Right cardiac atrium (tissue), 5 donors: ENCODE measurements around the gene VSIR. TPM values are rescaled to one million over a fixed set of nuclear protein-coding genes. Genes with fewer than 3 reads are reported as not detected.

Experiments
- ATAC-seq, 2 donors: fragments of 200-7000 bp; cut with Tn5 transposase; one replicate each; pipeline versions ENCODE4 v1.8.0 to v1.9.1; 2020; ENCODE audit warnings: moderate library complexity in 2 of 2, mild to moderate bottlenecking in 1 of 2
- DNase-seq, 3 donors: peaks; one replicate each; pipeline ENCODE4 v3.0.0-alpha.2; 2020
- H3K27ac ChIP-seq: one replicate; pipeline ENCODE4 v1.5.1; 2013; ENCODE audit warnings: mild to moderate bottlenecking, low read length, control low read depth, moderate library complexity
- H3K27me3 ChIP-seq: one replicate; pipeline ENCODE4 v1.6.1; 2013; ENCODE audit not compliant: control insufficient read depth, insufficient read depth
- H3K4me1 ChIP-seq: one replicate; pipeline ENCODE4 v1.6.1; 2013; ENCODE audit warnings: low read length; ENCODE audit not compliant: control insufficient read depth, insufficient read depth
- H3K4me3 ChIP-seq: one replicate; pipeline ENCODE4 v1.5.1; 2013; ENCODE audit warnings: low read length, control low read depth
- H3K9me3 ChIP-seq: one replicate; pipeline ENCODE4 v1.6.1; 2013; ENCODE audit warnings: low read length; ENCODE audit not compliant: control insufficient read depth
- WGBS: extraction: QIAGEN DNeasy Blood & Tissue Kit; methylation state at CpG from one replicate; pipeline ENCODE4 v1.1.7; 2013; 5-methylcytosine and 5-hydroxymethylcytosine counted together
- intact Hi-C, 4 donors: fragments of 100-400 bp; cut with DNase I; formaldehyde crosslinking; loops; one replicate each; pipeline versions ENCODE4 v1.11.0 to v1.14.0; 2022 to 2023
- polyA plus RNA-seq: library from polyadenylated mRNA; stranded (reverse); fragments of 200-250 nt; gene quantifications from one replicate; pipeline ENCODE4 v1.2.3, GENCODE V29; 2013
- total RNA-seq, 4 donors: library from RNA; stranded (reverse); fragmentation: NEBNext Ultra II Directional; extraction: Animal tissue kit (Norgen Biotek cat#: 25700); gene quantifications; one replicate each; pipeline ENCODE4 v1.2.1, GENCODE V29; 2021
- donor health status: healthy with polysubstance abuse.
- donor health status: DM: no; HTN: yes; CAD: no.
- donor health status: DM: no; HTN: no; CAD: no.
- donor health status: DM: no; HTN: yes; CAD: no; lungs with severe emphysema.
- donor health status: DM: yes; HTN: yes; CAD: no.

Gene VSIR
- total and polyA plus RNA-seq, 5 donors: 29.3 to 55.1 (median 36.8) TPM

DNA sequence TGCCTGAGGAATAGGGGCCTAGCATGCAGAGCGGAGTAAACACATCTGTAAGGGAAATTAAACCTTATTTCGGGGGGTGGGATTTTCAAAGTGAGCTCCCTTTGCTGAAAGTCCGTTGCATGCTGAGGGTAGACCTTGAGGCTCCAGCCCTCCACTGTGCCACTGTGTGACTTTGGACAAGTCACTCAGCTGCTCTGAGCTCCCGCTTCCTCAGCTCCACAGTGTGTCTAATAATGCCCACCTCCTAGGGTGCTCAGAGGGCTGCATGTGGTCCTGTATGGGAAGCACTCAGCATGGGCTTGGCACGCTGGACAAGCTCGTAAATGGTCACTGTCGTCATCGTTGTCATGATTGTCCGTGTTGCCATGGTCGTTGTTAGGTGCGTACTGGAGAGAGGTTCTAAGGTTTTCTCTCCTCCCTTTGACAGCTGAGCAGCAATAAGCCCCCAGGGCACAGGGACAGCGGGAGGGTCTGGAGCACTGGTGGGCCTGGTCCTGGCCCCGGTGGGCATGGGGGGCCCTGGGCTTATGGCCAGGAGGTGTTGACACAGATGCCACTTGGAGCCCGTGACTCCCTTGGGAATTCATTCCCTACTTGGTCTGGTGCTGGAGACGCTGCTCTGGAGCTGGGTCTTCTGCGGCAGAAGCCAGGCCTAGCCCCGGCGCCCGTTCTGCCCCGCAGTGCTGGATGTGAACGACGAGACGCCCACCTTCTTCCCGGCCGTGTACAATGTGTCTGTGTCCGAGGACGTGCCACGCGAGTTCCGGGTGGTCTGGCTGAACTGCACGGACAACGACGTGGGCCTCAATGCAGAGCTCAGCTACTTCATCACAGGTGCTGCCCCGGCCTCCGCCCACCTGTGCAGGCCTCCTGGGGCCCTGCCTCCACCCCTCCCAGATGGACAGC is 66.9 kb downstream of the VSIR start:
- Histone ChIP-seq H3K9me3 (no peaks in the 10 kb centered on the region), H3K4me1 (no peaks in the 10 kb centered on the region), H3K27ac (no peak overlapping the region), H3K4me3 (no peak overlapping the region), H3K27me3 (no peaks in the 10 kb centered on the region)
- 95% methylated on average over 35 of the region's 35 CpGs for WGBS
- intact Hi-C loops: loop anchor here (5.0 to 10.0 kb wide), 3 partner anchors 309 to 322 kb away; partner anchors contain the start of gene CDH23 (in 1 of the 4)
- ATAC-seq: no peak
- peak in 1 of 3 donors; percentile 54 for DNase-seq

DNA sequence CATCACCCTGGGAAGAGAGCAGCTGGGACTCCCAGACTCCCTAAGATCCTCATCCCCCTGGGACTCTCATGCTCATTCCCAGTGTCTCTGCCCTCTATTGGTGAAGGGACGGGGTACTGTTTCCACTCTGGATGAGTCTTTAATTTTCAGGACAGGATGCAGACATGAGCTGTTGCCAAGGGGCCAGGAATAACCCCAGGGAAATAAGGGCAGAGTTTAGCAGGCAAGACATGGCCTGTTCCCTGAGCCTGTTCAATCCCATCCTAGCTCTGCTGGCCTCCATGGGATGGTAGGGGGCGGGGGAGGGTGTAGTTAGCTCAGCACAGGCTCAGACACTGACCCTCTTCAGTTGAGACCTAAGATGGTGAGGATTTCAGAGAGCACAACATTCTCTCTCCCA is 67.7 kb downstream of the VSIR start:
- no peaks in the 10 kb centered on the region for H3K4me1 ChIP-seq
- DNase-seq: no peak
- H3K4me3 ChIP-seq: no peak overlapping the region
- no peaks in the 10 kb centered on the region for H3K9me3 ChIP-seq
- 70% methylated on average over 2 of the region's 2 CpGs for WGBS
- ATAC-seq: no peak
- intact Hi-C loops: loop anchor here (5.0 to 10.0 kb wide), 3 partner anchors 308 to 321 kb away; partner anchors contain the start of gene CDH23 (in 1 of the 4)
- H3K27me3 ChIP-seq: no peaks in the 10 kb centered on the region
- H3K27ac ChIP-seq: no peak overlapping the region

DNA sequence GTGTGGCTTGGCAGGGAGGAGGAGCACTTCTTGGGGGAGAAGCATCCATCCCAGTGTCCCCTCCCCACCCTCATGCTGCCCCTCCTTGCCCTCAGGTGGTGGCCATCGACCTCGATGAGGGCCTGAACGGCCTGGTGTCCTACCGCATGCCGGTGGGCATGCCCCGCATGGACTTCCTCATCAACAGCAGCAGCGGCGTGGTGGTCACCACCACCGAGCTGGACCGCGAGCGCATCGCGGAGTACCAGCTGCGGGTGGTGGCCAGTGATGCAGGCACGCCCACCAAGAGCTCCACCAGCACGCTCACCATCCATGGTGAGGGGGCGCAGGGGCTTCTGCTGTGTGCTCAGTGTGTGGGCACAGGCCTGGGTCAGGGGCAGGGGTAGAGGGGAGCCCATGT is 68.5 kb downstream of the VSIR start:
- intact Hi-C loops: loop anchor here (5.0 to 10.0 kb wide), 4 partner anchors 308 to 388 kb away; partner anchors contain the start of genes CDH23 (in 1 of the 4) and SLC29A3 (in 1 of the 4)
- Histone ChIP-seq H3K4me1 (no peaks in the 10 kb centered on the region), H3K9me3 (no peaks in the 10 kb centered on the region), H3K27ac (no peak overlapping the region), H3K4me3 (no peak overlapping the region), H3K27me3 (no peaks in the 10 kb centered on the region)
- WGBS: 96% methylated on average over 18 of the region's 18 CpGs
- ATAC-seq: no peak
- peak in 1 of 3 donors; percentile 49 for DNase-seq

DNA sequence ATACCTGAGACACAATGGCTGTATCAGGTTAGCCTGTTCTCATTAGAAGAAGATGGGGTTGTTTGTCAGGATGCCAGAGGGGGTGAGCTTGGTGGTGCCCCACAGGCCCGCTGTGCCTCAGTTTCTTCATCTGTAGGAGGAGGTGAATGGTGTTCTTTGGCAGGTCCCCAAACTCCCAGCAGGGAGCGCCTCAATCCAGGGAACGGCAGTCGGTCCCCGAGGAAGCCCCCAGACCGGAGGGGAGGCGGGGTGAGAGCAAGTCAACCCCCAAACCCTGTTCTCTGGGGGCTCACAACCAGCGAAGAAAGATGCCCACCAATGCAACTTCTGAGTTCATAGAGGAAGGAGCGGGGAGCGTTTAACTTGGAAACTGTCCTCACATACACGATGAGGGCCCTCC is 69.7 kb downstream of the VSIR start:
- peak in 1 of 3 donors; percentile 20 for DNase-seq
- Histone ChIP-seq H3K4me3 (no peak overlapping the region), H3K27ac (no peak overlapping the region), H3K27me3 (no peaks in the 10 kb centered on the region), H3K4me1 (no peaks in the 10 kb centered on the region), H3K9me3 (no peaks in the 10 kb centered on the region)
- 83% methylated on average over 11 of the region's 11 CpGs for WGBS
- ATAC-seq: no peak
- intact Hi-C loops: loop anchor here in 3 of 4 donors (5.0 to 10.0 kb wide), 2 partner anchors 319 to 386 kb away; partner anchors contain the start of gene SLC29A3 (in 1 of the 3)

DNA sequence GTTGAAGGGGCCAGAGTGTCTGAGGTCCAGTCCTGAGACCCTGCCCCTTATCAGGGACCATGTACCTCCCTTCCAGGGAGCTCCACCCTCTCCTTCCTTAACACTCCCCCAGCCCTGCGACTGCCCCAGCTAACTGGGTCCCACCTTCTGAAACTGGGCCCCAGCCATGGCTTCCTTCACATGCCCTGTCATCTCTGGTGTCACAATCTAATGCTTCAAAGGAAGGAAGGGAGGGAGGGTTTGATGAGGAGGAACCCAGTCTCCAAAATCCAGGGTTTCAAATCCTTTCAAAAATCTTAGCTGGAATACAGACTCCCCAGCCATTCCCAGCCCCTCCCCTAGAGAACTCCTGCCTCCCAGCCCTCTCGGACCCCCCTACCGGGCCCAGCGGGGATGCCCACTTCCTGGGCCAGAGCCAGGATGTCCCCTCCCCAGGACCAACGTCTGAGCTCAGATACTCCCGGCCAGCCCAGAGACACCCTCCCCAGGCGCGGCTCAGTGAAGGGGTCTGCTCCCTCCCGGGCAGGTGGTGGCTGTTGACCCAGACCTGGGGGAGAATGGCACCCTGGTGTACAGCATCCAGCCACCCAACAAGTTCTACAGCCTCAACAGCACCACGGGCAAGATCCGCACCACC is 71.7 kb downstream of the VSIR start:
- no peak overlapping the region for H3K27ac ChIP-seq
- ATAC-seq (peak in 1 of 2 donors; percentile 31), DNase-seq (peak in 1 of 3 donors; percentile 47)
- intact Hi-C loops: loop anchor here in 3 of 4 donors (5.0 to 10.0 kb wide), 2 partner anchors 317 to 384 kb away; partner anchors contain the start of gene SLC29A3 (in 1 of the 3)
- H3K4me3 ChIP-seq: no peak overlapping the region
- 73% methylated on average over 11 of the region's 11 CpGs for WGBS
- H3K4me1 ChIP-seq: no peaks in the 10 kb centered on the region
- no peaks in the 10 kb centered on the region for H3K9me3 ChIP-seq
- no peaks in the 10 kb centered on the region for H3K27me3 ChIP-seq

DNA sequence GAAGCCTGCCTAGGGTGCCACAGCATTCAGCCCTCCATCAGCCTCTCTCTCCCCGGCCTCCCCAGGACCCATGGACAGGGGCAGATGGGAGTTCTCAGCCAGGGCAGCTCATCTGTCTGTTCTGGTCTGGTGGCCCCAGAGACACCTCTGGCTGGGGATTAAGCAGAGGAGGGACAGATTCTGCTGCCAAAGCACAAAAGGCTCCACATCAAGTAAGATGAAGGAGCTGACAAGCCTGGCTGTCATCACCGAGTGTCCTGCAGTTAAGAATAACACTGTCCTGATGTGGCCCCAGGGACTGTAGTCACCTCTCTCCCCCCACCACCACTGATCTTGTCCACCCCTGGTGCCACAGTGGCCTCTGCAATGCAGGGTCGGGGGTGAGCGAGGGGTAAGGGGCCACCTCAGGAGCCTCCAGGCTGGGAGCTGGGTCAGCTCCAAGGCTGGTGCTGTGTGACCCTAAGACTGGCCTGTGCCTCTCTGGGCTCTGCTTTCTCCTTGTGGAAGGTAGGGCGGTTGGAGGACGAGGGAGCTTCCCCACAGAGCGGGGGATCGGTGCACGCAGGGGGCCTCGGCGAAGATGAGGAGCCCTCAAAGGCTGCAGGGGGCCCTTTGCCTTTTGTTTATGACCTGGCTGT is 72.5 kb downstream of the VSIR start:
- no peaks in the 10 kb centered on the region for H3K4me1 ChIP-seq
- no peaks in the 10 kb centered on the region for H3K9me3 ChIP-seq
- H3K27ac ChIP-seq: no peak overlapping the region
- no peak overlapping the region for H3K4me3 ChIP-seq
- intact Hi-C loops: loop anchor here in 3 of 4 donors (5.0 to 10.0 kb wide), 2 partner anchors 316 to 384 kb away; partner anchors contain the start of gene SLC29A3 (in 1 of the 3)
- H3K27me3 ChIP-seq: no peaks in the 10 kb centered on the region
- peak; percentile 15 to 59 for ATAC-seq
- DNase-seq: peak in 1 of 3 donors; percentile 62
- WGBS: 76% methylated on average over 11 of the region's 11 CpGs

DNA sequence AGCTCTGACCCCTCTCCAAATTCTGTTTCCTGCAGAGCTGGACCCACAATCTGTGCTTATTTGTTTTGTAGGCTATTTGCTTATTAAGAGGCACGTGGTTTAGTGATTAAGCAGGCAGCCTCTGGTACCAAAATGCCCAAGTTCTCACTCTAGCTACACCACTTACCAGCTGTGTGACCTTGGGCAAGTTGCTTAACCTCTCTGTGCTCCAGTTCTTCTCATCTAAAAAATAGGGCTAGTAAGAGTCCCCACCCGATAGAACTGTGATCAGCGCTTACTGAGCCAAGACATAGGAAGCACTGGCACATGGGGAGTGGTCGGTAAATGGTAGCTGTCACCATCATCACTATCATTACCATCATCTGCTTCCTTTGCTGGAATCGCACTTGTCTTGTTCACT is 74.6 kb downstream of the VSIR start:
- Histone ChIP-seq H3K27ac (no peak overlapping the region), H3K4me1 (no peaks in the 10 kb centered on the region), H3K27me3 (no peaks in the 10 kb centered on the region), H3K9me3 (no peaks in the 10 kb centered on the region), H3K4me3 (no peak overlapping the region)
- no peak for ATAC-seq
- no peak for DNase-seq
- intact Hi-C loops: loop anchor here in 1 of 4 donors (10.0 kb wide), 1 partner anchor 384 kb away; the partner anchor contains the start of gene SLC29A3
- WGBS: 85% methylated on average over 5 of the region's 5 CpGs

DNA sequence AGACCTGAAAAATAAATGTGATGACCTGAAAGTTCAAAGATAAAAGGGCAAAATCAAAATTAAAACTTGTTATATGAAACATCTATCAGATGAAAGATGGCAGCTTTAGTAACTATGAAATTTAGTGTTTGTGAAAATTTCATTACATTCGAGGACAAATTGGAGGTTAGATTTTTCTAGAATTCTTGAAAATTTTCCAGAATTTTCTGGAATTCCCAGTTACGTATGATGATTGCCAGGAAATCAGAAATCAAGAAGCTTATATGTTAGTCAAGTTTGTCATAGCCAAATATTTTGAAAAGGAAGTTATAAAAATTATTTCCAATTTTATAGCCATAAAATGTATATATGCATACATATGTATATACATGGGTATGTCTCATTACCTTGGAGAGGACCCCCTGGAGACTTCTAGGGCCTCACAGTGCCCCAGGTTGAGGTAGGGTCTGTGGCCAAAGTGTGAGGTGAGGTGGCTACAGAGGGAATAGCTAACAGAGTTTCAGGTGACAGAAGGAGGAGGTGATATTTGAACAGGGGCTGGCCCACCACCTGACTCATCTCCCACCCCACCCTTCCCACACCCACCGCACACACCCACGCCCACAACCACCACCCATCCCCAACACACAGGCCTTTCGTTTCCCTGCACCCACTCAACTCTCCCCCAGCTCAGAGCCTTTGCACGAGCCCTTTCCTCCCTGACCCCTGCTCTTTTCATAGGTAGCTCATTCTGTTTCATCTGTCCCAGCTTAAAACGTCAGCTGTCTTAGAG is 75.2 kb downstream of the VSIR start:
- 75% methylated on average over 7 of the region's 7 CpGs for WGBS
- Histone ChIP-seq H3K27ac (no peak overlapping the region), H3K4me3 (no peak overlapping the region), H3K9me3 (no peaks in the 10 kb centered on the region), H3K27me3 (no peaks in the 10 kb centered on the region), H3K4me1 (no peaks in the 10 kb centered on the region)
- DNase-seq: peak in 1 of 3 donors; percentile 2
- no peak for ATAC-seq
- intact Hi-C loops: loop anchor here in 1 of 4 donors (10.0 kb wide), 1 partner anchor 383 kb away; the partner anchor contains the start of gene SLC29A3
